ENCODE measurements around the gene F10.

The F10 gene

GRCh38 chr13:113086991-113087922 is 35.3 kb upstream of the F10 start:
- DNase-seq (ENCODE audit: low read depth), result no peak

DNA sequence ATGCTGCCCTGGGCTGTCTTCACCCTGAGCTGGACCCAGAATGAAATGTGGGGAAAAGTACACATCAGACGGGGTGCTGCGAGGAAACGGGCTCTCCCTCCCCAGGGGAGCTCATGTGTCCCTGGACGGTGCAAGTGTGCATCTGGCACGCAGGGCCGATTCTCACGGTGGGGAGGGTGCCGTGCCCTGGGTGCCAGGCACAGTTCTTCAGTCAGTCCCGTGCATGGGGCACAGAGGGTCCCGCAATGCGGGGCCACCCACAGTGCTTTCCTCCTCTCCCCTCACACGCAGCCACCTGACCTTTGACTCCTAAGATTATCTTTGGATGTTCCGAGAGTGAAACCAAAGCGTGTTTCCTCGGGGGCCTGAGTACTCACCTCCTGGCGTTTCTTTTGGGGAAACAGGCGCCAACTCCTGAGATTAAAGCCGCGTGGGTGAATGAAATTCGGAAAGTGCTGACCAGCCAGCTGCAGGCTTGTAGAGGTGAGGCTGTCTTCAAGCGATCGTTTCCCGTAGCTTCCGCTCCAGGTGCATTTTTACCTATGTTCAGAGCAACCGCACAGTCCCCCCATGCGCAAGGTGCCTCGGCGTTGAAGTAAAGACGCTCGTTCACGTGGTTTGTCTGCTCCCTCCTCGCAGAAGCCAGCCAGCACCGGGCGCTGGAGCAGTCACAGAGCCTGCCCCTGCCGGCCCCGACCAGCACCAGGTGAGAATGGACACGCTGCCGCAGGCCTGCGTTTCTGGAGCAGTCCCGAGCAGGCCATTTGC is 34.5 kb upstream of the F10 start:
- DNase-seq (ENCODE audit: low read depth), result no peak

GRCh38 chr13:113088691-113089020 is 33.9 kb upstream of the F10 start:
- DNase-seq (ENCODE audit: low read depth), result no peak

DNA sequence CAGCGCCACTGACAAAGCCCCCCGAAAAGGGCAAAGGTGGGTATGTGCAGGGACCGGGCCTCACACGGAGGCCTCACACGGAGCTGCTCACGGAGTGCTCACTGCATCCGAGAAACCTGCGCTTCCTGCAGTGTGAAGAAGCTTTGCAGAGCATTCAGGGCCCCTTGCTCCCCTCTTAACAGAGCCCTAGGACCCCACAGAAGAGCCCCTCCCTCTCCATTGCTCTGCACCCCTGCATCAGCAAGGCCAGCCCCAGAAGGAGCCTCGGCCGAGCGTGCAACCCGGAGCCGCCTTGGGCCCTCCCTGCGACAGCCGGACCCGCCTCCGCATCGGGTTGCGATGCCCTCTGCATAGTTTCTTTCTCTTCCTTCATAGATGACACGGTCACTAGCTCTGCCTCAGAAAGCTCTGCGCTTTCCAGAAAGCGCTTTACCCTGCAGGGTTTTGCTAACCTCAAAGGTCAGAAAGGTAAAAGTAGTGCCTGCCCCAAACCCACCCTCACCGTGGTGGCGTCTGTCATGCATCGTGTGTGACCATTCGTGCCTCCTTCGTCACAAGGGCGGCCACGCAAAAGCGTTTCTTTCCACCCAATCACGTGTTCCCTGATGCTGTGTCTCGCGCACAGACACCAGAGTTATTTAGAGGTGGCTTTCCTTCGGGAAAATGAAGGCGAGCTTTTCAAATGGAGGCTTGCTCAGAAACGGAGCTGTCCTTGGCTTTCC is 32.7 kb upstream of the F10 start:
- no peak for DNase-seq (ENCODE audit: low read depth)

DNA sequence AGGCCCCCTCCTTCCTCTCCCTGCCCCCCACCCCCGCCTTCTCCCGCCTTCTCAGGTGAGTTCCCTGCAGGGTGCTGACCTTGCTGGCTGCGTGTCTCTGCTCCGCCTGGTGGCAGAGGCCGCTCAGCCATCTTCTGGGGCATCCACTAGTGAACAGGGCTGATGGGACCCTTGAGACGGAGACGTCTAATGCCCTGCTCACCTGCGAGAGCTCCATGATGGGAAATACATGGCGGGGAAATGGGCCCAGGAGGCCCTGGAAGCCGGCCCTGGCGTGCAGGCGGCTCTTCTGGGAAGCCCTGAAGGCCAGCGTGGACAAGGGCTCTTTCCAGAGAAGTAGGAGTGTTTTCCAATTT is 32.2 kb upstream of the F10 start:
- no peak for DNase-seq (ENCODE audit: low read depth)

- DNase-seq (ENCODE audit: low read depth), result no peak
These were observed 31.8 kb upstream of the F10 start for GRCh38 chr13:113090806-113091205.

DNA sequence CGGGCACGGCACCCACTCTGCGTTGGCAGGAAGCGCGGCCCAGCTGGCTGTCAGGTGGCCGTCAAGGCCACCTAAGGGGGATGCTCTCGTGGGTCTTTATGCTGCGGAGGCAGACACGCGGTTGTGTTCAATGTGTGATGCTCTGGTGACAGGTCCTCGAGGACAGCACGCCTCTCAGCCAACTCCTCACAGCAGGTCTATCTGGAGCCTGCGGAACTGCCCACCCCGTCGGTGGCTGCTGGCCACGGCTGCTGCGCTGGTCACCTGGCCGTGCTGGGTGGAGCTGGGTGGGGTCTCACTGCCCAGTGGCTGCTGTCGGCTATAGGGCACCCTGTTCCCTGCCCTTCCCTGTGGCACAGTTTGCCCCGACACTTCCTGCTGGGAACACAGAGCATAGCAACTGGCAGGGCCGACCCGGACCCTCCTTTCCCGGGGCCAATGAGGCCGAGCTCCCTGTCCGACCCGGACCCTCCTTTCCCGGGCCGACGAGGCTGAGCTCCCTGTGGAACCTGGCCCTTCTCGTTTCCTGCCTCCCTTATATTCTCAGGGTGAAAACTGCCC is 31.3 kb upstream of the F10 start:
- DNase-seq (ENCODE audit: low read depth), result no peak

DNA sequence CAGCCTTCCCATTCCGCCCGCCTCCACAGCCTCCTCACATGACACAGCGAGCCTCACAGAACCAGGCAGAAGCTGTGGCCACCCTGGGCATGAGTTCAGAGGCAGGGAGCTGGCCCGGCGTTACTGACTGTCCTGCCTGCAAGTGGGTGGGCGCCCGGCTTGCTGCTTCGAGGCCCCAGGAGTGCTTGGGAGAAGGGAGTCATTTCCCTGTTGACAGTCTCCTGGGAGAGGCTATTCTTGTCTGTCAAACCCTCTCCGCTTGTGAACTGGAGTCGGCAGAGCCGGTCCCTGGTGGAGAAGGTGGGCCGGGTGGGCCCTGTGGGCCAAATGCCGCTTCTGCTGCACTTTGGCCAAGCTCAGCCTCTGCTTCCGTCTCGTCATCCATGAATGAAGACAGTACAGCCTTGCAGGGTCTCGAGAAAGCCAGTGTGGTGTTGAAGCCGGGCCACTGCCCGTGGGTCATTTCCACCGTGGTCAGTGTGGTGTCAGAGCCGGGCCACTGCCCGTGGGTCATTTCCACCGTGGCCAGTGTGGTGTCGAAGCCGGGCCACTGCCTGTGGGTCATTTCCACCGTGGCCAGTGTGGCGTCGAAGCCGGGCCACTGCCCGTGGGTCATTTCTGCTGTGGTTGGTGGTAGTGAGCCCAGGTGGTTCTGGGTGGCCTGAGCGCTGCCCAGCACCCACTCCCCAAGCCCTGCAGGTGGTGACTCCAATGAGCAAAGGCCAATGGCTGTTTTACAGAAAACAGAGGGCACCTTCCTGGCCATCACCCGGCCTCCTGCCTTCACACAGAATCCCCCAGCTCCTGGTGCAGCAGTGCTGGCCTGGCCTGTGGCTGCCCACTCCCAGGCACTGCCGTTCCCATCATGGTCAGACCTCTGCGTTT is 30.5 kb upstream of the F10 start:
- no peak for DNase-seq (ENCODE audit: low read depth)

DNA sequence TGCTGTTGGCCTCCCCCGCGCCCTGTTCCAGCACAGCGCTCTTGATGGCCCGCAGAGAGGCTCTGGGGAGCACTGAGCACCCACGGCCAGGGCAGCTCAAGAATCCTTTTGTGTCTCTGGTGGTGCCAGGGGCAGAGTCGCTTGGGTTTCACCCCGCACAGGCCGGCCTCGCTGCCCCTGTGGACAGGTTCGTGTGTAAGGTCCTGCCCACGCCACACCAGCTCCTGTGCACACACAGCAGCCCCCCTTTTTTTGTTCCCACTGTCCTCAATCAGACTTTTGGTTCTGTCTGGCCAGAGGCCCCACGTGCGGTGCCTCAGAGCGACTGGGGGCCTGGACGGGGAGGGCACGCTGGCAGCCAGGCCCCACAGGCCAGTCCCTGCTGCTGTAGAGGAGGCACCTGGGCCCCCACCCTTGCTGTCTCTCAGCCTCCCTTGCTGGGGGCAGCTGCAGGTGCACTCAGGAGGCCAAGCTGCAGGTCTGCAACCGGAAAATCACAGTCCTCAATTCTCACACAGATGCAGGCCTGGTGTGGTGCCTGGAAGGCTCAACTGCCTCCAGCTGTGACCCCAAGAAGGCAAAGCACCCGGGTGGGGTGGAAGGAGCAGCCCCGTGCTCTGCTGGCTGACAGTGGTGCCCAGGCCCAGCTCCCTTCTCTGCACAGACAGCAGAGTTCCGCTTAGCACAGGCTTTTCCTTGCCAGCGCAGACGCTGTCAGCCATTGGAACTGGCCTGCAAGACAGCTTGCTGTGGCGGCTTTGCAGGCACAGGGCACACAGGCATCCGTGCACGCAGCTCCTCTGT is 29.6 kb upstream of the F10 start:
- DNase-seq (ENCODE audit: low read depth), result no peak

DNA sequence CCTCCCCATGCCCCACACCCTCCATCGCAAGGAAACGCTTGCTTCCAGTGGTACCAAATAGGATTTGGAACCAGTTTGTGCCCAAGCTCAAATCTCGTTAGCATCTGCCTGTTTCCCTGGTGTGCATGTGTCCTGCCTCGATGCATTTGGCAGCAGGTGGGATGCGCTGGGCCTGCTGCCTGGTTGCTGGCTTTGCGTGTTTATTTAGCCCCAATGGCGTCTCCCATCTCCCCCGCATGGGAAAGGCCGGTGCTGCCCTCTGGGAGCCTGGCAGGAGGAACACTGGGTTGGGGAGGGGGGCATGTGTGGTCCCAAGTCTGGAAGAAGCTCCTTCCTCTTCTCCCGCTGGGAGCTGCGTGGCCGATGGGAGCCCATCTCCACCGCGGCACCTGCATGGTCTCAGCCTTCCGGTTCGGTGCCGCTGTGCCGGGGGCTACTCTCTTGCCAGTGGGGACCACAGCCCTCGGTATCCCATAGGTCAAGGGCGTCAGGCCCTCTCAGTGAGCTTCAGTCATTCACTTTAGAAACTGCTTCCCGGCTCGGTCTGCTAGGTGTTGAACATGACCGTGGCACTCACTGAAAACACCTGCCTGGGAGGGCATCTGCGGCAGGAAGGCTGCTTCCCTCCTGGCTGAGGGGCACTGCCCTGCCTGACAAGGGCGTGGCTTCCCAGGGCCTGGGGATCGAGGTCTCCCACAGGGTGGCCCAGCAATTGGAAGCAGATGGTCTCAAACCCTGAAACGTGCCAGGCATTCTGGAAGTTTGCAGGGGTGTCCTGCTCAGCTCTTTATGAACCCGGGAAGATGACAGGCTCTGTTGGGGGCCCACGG is 28.8 kb upstream of the F10 start:
- DNase-seq (ENCODE audit: low read depth), result no peak

DNA sequence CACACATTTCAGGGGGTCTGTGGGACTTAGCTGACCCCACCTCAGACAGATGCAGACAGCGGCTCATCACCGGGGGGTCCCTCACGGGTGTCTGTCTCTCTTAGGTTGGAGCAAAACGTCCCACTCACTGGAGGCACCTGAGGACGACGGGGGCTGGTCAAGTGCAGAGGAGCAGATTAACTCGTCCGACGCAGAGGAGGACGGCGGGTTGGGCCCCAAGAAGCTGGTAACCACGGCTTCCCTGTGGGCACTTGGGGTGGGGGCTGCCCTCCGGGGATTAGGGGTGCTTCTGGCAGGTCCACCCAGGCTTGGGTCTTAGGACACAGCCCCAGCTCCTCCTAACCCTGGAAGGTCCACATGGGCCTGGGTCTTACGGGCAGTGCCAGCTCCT is 28.2 kb upstream of the F10 start:
- DNase-seq (ENCODE audit: low read depth), result no peak

GRCh38 chr13:113095146-113096051 is 27.2 kb upstream of the F10 start:
- no peak for DNase-seq (ENCODE audit: low read depth)

DNA sequence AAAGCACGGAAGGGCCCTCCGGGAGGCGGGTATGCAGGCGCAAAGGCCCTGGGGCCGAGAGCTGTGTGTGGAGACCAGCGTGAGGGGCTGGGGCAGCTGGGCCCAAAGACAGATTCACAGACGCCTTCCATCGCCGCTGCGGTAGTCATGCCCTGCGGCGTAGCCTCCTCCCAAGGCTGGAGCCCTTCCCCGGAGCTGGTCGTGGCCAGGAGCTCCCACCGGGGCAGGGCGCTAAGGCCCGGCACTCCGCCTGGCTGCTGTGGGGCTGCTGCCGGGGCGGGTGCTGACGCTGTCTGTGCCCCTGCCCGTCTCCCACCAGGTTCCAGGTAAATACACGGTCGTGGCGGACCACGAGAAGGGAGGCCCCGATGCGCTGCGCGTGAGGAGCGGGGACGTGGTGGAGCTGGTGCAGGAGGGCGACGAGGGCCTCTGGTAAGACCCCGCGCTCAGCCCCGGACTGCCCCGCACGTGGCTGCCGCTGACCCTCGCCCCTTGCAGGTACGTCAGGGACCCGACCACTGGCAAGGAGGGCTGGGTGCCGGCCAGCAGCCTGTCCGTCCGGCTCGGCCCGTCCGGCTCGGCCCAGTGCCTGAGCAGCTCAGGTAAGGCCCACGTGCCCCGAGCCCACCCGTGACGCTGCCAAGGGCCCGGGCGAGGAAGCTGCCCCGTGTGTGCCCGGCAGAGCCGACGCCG is 26.4 kb upstream of the F10 start:
- no peak for DNase-seq (ENCODE audit: low read depth)

DNA sequence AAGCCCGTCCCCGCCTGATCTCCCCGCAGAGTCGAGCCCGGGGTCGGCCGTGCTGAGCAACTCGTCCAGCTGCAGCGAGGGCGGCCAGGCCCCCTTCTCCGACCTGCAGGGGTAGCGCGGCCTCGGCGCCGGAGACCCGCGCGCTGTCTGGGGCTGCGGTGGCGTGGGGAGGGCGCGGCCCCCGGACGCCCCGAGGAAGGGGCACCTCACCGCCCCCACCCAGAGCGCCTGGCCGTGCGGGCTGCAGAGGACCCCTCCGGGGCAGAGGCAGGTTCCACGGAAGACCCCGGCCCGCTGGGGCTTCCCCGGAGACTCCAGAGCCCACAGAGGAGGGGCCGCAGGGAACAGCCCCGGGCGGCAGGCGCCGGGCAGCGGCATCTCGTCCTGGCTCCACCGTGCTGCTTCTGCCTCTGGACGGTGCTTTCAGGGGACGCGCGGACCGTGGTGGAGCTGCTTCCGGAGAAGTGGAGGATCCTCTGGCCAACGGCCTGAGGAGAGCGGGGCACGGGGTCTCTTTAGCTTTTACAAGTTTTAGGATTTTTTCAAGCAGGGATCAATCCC is 25.8 kb upstream of the F10 start:
- no peak for DNase-seq (ENCODE audit: low read depth)

GRCh38 chr13:113097651-113098050 is 24.9 kb upstream of the F10 start:
- no peak for DNase-seq (ENCODE audit: low read depth)

- DNase-seq (ENCODE audit: low read depth), result no peak
These were observed 24.4 kb upstream of the F10 start for GRCh38 chr13:113098162-113098732.

DNA sequence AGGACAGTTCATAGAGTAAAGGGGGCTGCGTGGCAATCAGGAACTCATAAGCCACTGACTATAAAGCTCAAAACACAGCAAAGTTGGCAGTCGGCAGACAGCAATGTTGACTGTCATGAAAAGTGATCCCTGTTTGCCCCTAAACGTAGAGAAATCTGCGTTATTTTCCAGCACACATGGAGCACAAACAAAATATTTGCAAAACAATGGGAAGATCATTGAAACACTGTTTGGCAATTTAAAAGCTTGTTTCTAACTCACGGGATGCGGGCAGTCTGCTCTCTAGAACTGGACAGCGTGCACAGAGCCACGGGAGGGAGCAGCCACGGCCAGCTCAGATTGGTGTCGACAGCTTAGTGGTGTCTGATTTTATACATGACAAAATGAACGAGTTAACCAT is 23.5 kb upstream of the F10 start:
- no peak for DNase-seq (ENCODE audit: low read depth)

All from activated T-helper 1 cell treated with Interleukin-2 at 50 U/mL for 16 hours (primary cell).